K562 (cell line): ENCODE measurements around the gene MMP28. TPM values are rescaled to one million over a fixed set of nuclear protein-coding genes. Genes with fewer than 3 reads are reported as not detected.

Source experiments
- BCOR ChIP-seq: fragments of 450-650 bp; IDR thresholded peaks from 2 replicates; pipeline ENCODE4 v1.6.1; 2016
- CBX1 ChIP-seq: sonication (generic); IDR thresholded peaks from 2 replicates; pipeline ENCODE4 v1.6.1; 2016; ENCODE audit warnings: antibody characterized with exemption, low read depth, mild to moderate bottlenecking
- GABPB1 ChIP-seq: sonication (generic); formaldehyde crosslinking; IDR thresholded peaks from 2 replicates; pipeline ENCODE4 v1.8.0; 2022; ENCODE audit warnings: mild to moderate bottlenecking, missing genetic modification reagents
- HDAC3 ChIP-seq: fragments of 450-650 bp; IDR thresholded peaks from 2 replicates; pipeline ENCODE4 v1.6.1; 2018; ENCODE audit warnings: borderline replicate concordance, mild to moderate bottlenecking, moderate library complexity; ENCODE audit not compliant: partially characterized antibody
- HINFP ChIP-seq: fragments of 450-650 bp; conservative IDR thresholded peaks from 2 replicates; pipeline ENCODE4 v1.6.1; 2016; ENCODE audit warnings: missing genetic modification characterization, low read depth, mild to moderate bottlenecking, control low read depth, missing compliant biosample characterization
- NFE2L1 ChIP-seq: fragments of 450-650 bp; IDR thresholded peaks from 2 replicates; pipeline ENCODE4 v1.6.1; 2016; ENCODE audit warnings: missing genetic modification characterization, low read depth, mild to moderate bottlenecking, missing compliant biosample characterization, moderate library complexity, borderline replicate concordance
- NR2C1 ChIP-seq, 2 experiments: fragments of 450-650 bp; IDR thresholded peaks; 2 replicates each; pipeline ENCODE4 v1.6.1; 2017; ENCODE audit warnings: mild to moderate bottlenecking in 2 of 2, antibody characterized with exemption in 1 of 2, inconsistent platforms in 1 of 2, missing compliant biosample characterization in 1 of 2, missing genetic modification characterization in 1 of 2
- RBM14 ChIP-seq: fragments of 200-400 bp; formaldehyde crosslinking; IDR thresholded peaks from 2 replicates; pipeline ENCODE4 v1.6.1; 2018; ENCODE audit warnings: low read depth, mild to moderate bottlenecking, low read length, moderate library complexity, borderline replicate concordance; ENCODE audit not compliant: insufficient read depth
- SAFB2 ChIP-seq: fragments of 200-400 bp; formaldehyde crosslinking; IDR thresholded peaks from 2 replicates; pipeline ENCODE4 v1.6.1; 2018; ENCODE audit warnings: borderline replicate concordance, low read length, low read depth, moderate library complexity; ENCODE audit not compliant: severe bottlenecking
- SAP30 ChIP-seq: fragments of 200-600 bp; sonication (generic); IDR thresholded peaks from 2 replicates; pipeline ENCODE4 v1.6.1; 2012; ENCODE audit warnings: borderline replicate concordance, low read depth, mild to moderate bottlenecking, moderate library complexity, low read length, control low read depth, inconsistent platforms; ENCODE audit not compliant: insufficient read depth, poor library complexity, severe bottlenecking
- TEAD4 ChIP-seq, 2 experiments: sonication (generic) in 1 of 2; formaldehyde crosslinking in 1 of 2; IDR thresholded peaks; 2 replicates each; pipeline versions ENCODE4 v1.6.1 to v1.8.0; 2012 to 2022; ENCODE audit warnings: borderline replicate concordance in 1 of 2, inconsistent platforms in 1 of 2, low read length in 1 of 2, mild to moderate bottlenecking in 1 of 2, missing genetic modification reagents in 1 of 2
- UBTF ChIP-seq, 2 experiments: IDR thresholded peaks; 2 replicates each; pipeline ENCODE4 v1.6.1; 2012; ENCODE audit warnings: improper control_type of control experiment in 2 of 2, low read depth in 2 of 2, low read length in 2 of 2, borderline replicate concordance in 1 of 2
- USF2 ChIP-seq: sonication (generic); formaldehyde crosslinking; IDR thresholded peaks from 2 replicates; pipeline ENCODE4 v1.5.0; 2020; ENCODE audit warnings: missing genetic modification reagents
- ZBTB12 ChIP-seq: fragments of 250-450 bp; sonication (Bioruptor Pico); IDR thresholded peaks from 2 replicates; pipeline ENCODE4 v1.4.0; 2020
- ZNF175 ChIP-seq: fragments of 200-800 bp; sonication (Bioruptor generic); IDR thresholded peaks from 2 replicates; pipeline ENCODE4 v1.6.1; 2016; ENCODE audit warnings: low read depth, mild to moderate bottlenecking, missing genetic modification characterization, missing compliant biosample characterization
- polyA plus RNA-seq, 8 experiments: library from polyadenylated mRNA; depleted of rRNA in 4 of 8; stranded (reverse) in 5 of 8; unstranded in 3 of 8; fragments of >200 nt; fragmentation: Nextera tagmentation in 2 of 8; fragmentation: Illumina TruSeq in 1 of 8; extraction: Ambion mirVana in 2 of 8; extraction: Trizol in 1 of 8; gene quantifications; 2 replicates each; pipeline versions ENCODE4 v1.2.1 to v1.2.3, GENCODE V29; 2011 to 2014; ENCODE audit warnings: inconsistent platforms in 1 of 8, missing spikeins in 1 of 8
- total RNA-seq, 7 experiments: library from RNA; depleted of rRNA in 6 of 7; stranded (reverse); fragments of >200 nt in 6 of 7; fragmentation: Illumina TruSeq in 2 of 7; extraction: Trizol in 2 of 7; gene quantifications; 2 replicates each; pipeline versions ENCODE4 v1.2.1 to v1.2.3, GENCODE V29; 2011 to 2021; ENCODE audit warnings: low replicate concordance in 1 of 7

Gene MMP28
- total and polyA plus RNA-seq, 9 of the 15 experiments (the other 6 are each of a cell fraction or from before 2014, with no cell fraction given), result not detected

GRCh38 chr17:35808240-35808961 is 13.0 kb upstream of the MMP28 start (continued):
- TF ChIP-seq HINFP (no peak), USF2 (no peak), RBM14 (no peak), UBTF (IDR thresholded peaks at IDR 0.05; ENCODE audit: borderline replicate concordance in 1 of 2, low read depth in 2 of 2, low read length in 2 of 2) (no peak), ZBTB12 (no peak), CBX1 (no peak), NR2C1 (IDR thresholded peaks at IDR 0.05) (no peak), NR2C1 (tag; IDR thresholded peaks at IDR 0.05) (no peak), GABPB1 (CRISPR knock-in tag) (no peak), SAP30 (no peak), HDAC3 (no peak), TEAD4 (IDR thresholded peaks at IDR 0.05; ENCODE audit: low read length) (no peak), TEAD4 (CRISPR knock-in tag; IDR thresholded peaks at IDR 0.05; ENCODE audit: borderline replicate concordance) (no peak), SAFB2 (no peak), NFE2L1 (tag) (no peak), BCOR (peak; percentile 26; the same call in 1 of the 2 replicates), ZNF175 (CRISPR knock-in tag) (no peak)
